HG03045 (cell line): ENCODE measurements around the gene GPC6.
"Not testable (repeated sequence)": the region's sequence is repeated elsewhere in the genome, so short reads cannot be mapped to it uniquely, and the experiment has no call there.

Source experiments
- ATAC-seq: cut with Tn5 transposase; IDR thresholded peaks from one replicate; pipeline ENCODE4 v1.9.1; 2021; ENCODE audit warnings: mild to moderate bottlenecking, moderate library complexity; ENCODE audit not compliant: unreplicated experiment

Gene GPC6

GRCh38 chr13:94259984-94260383 is 1033.4 kb downstream of the GPC6 start:
- ATAC-seq: no peak

GRCh38 chr13:94261163-94261562 is 1034.6 kb downstream of the GPC6 start:
- ATAC-seq: no peak

DNA sequence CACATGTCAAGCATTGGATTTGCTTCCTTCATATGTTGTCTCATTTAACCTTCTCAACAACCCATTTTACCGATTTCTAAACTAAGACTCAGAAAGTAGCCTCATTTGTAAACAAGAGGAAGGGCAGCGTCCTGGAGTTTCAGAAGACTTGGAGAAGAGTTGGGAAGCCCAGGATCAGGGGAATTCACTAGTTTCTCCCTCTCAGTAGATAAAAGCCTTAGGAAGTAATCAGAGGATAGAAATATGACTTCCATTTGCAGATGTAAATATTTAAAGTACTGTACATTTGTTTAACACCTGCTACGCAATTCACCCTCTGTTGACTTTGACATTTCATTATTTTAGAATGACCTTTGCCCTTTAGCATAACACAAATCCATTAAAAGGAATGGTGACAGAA is 1036.4 kb downstream of the GPC6 start:
- ATAC-seq: no peak

GRCh38 chr13:94267581-94268366 is 1041.2 kb downstream of the GPC6 start:
- ATAC-seq: no peak

GRCh38 chr13:94268661-94269060 is 1042.1 kb downstream of the GPC6 start:
- no peak for ATAC-seq

DNA sequence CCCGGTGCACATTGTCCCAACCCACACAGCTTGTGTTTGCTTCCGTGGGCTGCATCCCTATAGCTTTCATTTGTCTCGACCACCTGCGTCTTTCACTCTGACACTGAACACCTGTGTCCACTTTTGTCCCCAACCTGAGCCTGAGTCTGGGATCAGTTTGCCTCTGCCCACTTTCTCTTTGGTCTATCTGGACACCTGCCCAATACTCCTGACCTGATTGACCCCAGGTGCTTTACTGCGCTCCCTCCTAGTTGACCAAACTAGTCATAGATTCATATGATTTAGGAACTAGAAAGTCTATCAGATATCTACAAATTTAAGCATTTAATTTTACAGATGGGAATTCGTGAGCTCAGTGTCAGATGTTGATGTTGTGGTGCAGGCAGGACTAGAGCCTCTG is 1043.0 kb downstream of the GPC6 start:
- ATAC-seq: no peak

DNA sequence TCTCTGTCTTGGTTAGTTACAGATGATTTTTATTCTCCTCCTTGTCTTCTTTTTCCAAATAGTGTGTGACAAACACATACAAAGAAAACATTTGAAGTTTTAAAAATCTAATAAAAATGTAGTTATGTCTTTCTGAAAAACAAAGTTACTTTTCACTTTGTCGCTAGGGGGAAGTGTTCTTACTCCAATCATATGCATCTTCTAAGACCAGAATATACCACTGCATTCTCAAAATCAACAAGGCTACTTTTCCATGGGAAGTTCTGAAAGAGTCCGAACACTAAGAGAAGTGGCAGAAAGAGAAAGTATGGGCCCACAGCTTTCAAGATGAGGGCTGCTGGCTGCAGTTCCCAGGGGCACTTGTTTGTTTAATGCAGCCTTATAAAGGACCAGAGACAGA is 1043.9 kb downstream of the GPC6 start:
- ATAC-seq: no peak

- no peak for ATAC-seq
Measured at GRCh38 chr13:94272038-94272437, 1045.4 kb downstream of the GPC6 start.

GRCh38 chr13:94280349-94280748 is 1053.7 kb downstream of the GPC6 start:
- no peak for ATAC-seq

DNA sequence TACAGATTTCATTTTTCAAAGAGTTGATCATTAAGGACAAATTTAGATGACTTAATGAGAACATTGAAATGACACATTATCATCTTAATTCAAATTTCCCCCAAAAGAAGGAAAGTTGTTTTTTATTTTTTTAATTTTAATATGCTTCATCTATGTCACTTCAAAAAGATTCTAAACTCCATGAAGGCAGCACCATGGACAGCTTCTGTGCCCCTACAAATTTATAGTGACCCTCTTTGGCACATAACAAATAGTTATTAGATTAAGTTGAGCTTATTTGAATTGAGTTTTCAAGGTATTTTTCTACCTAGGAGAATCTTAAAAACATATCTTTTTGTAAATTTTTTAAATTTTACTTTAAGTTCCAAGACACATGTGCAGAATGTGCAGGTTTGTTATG is 1054.2 kb downstream of the GPC6 start:
- ATAC-seq: no peak

GRCh38 chr13:94286581-94286980 is 1060.0 kb downstream of the GPC6 start:
- ATAC-seq: no peak

DNA sequence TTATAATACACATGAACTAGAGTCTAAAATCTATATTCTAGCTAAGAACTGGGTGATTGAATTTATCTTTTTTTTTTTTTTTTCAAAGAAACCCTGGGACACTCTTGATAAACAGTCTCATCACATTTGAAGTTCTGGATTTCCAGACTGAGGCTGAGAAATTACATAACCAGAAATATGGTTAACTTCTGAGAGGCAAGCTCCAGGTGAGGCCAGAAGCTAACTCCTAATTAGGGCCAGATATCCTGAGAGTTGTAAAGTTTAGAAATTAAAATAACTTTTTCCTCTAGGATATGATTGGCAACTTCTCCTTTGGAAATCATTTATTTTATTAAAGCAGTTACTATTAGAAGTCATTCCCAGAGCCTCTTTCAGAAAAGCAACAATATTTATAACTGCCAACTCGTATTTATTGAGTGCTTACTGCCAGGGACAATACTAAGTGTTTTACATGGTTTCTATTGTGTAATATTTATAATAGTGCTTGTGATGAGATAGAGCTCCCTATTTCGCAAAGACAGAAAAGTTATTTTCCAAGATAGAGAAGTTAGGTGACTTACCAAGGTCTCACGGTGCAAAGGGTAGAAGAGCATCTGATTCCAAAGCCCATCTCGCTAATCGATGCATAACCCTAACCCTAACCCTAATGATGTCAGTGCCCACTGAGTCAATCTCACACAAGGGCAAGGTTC is 1065.2 kb downstream of the GPC6 start:
- ATAC-seq: no peak

- no peak for ATAC-seq
Measured at GRCh38 chr13:94292323-94292640, 1065.7 kb downstream of the GPC6 start.

- no peak for ATAC-seq
Measured at GRCh38 chr13:94296471-94296870, 1069.9 kb downstream of the GPC6 start.

- no peak for ATAC-seq
Measured at GRCh38 chr13:94298346-94298745, 1071.7 kb downstream of the GPC6 start.

DNA sequence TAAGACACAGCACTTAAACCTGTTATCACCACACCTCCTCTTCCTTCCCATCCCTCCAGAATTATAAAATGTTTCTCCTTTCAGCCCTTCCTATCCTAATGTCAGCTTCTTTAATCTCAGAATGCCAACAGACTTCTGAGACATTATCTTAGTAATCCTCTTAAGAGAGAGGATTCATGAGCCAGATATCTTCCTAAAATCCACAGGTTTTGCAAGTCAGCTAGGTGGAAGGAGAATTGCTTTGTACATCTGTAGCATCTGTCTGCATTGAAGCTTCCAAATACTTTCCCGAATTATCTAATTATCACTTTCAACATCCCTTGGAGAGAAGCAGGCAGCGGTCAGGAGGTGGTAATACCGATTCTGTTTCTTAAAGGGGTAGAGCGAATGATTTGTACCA is 1073.8 kb downstream of the GPC6 start:
- ATAC-seq: no peak

DNA sequence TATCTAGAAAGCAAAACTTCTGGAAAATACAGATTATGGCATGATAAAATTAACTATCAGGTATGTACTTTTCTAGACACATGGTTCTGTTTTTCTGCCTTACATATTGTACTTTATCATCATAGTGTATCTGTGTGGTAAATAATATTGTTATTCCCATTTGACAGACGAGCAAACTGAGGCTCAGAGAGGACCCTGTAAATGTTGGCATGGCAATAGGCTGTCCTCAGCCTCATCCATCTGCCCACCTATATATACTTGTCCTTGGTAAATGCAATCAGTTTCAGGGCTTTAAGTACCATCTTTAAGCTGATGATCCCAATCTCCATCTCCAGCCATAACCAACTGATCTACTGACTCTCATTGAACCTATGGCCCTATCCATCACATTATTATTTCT is 1074.9 kb downstream of the GPC6 start:
- ATAC-seq: no peak

- ATAC-seq: not testable (repeated sequence)
Measured at GRCh38 chr13:94302847-94303565, 1076.4 kb downstream of the GPC6 start.

GRCh38 chr13:94303644-94304174 is 1077.1 kb downstream of the GPC6 start:
- ATAC-seq: no peak

DNA sequence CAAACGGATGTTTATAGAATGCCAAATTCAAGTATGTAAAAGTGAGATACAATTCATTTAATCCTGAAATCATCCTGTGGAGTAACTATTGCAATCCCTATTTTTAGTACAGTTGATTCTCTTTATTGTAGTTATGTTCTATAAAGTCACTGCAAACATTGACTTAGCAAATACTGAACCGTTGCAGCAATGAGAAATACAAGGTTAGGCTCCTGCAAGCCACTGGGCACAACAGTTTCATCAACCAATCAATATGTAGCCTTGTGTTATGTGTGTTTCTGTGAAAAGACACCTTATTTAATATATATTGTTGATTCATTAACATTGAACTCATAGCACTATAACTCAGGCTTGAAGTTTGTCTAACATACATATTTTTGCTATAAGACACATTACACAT is 1078.4 kb downstream of the GPC6 start:
- no peak for ATAC-seq

- no peak for ATAC-seq
Measured at GRCh38 chr13:94305463-94305862, 1078.9 kb downstream of the GPC6 start.

- no peak for ATAC-seq
Measured at GRCh38 chr13:94305934-94306333, 1079.3 kb downstream of the GPC6 start.
